SK-N-SH (cell line): ENCODE results near the gene TRAF4. TPM values are rescaled to one million over a fixed set of nuclear protein-coding genes. Genes with fewer than 3 reads are reported as not detected.

ENCODE experiments used
- CTCF ChIA-PET: fragments of 300-600, 350-600 bp; formaldehyde crosslinking; extraction: SDS; loops from one replicate; lab custom pipeline; 2021; lab: Yijun Ruan, JAX
- POLR2A ChIA-PET: fragments of 350-600 bp; sonication (Branson Sonifier 250); formaldehyde crosslinking; extraction: SDS; loops from one replicate; lab custom pipeline; 2020; ENCODE audit warnings: antibody characterized with exemption, inconsistent platforms; lab: Yijun Ruan, JAX
- DNase-seq: peaks from one replicate; pipeline ENCODE4 v3.0.0; 2012
- H2AFZ ChIP-seq: fragments of 200-600 bp; sonication (generic); 2 replicates; pipeline ENCODE4 v1.8.1; 2016; ENCODE audit warnings: antibody characterized with exemption, mild to moderate bottlenecking, low read depth
- H3F3A ChIP-seq: fragments of 200-600 bp; sonication (generic); replicated peaks from 2 replicates; pipeline ENCODE3; 2016; ENCODE audit warnings: antibody characterized with exemption, mild to moderate bottlenecking; ENCODE audit not compliant: insufficient read depth
- H3K27ac ChIP-seq, 2 experiments: fragments of 200-500 bp in 1 of 2; fragments of 200-600 bp in 1 of 2; sonication (Bioruptor generic) in 1 of 2; sonication (generic), shearing (Covaris generic) in 1 of 2; 2 replicates each; pipeline versions ENCODE4 v1.5.1 to v1.6.1; 2014 to 2016; ENCODE audit warnings: low read depth in 2 of 2, inconsistent platforms in 1 of 2, low read length in 1 of 2, mild to moderate bottlenecking in 1 of 2, mixed read lengths in 1 of 2
- H3K27me3 ChIP-seq: fragments of 200-600 bp; sonication (generic), shearing (Covaris generic); 2 replicates; pipeline ENCODE4 v1.6.1; 2016; ENCODE audit warnings: mixed run types; ENCODE audit not compliant: insufficient read depth
- H3K36me3 ChIP-seq, 2 experiments: fragments of 200-500 bp in 1 of 2; fragments of 200-600 bp in 1 of 2; sonication (Bioruptor generic) in 1 of 2; sonication (generic) in 1 of 2; replicated peaks in 1 of 2; 2 replicates each; pipeline versions ENCODE3 to v1.5.1; 2014 to 2016; ENCODE audit warnings: low read length in 1 of 2, mild to moderate bottlenecking in 1 of 2; ENCODE audit not compliant: insufficient read depth in 2 of 2, control insufficient read depth in 1 of 2
- H3K4me1 ChIP-seq, 2 experiments: fragments of 200-500 bp in 1 of 2; fragments of 200-600 bp in 1 of 2; sonication (Bioruptor generic) in 1 of 2; sonication (generic), shearing (Covaris generic) in 1 of 2; 2 replicates each; pipeline versions ENCODE4 v1.5.1 to v1.6.1; 2014 to 2016; ENCODE audit warnings: low read depth in 1 of 2, low read length in 1 of 2, mixed run types in 1 of 2; ENCODE audit not compliant: insufficient read depth in 2 of 2, control insufficient read depth in 1 of 2
- H3K4me2 ChIP-seq: fragments of 200-600 bp; sonication (generic), shearing (Covaris generic); 2 replicates; pipeline ENCODE4 v1.6.1; 2017; ENCODE audit warnings: mixed run types
- H3K4me3 ChIP-seq, 2 experiments: fragments of 200-500 bp in 1 of 2; fragments of 200-600 bp in 1 of 2; sonication (Bioruptor generic) in 1 of 2; sonication (generic), shearing (Covaris generic) in 1 of 2; 2 replicates each; pipeline versions ENCODE4 v1.5.1 to v1.8.1; 2014 to 2016; ENCODE audit warnings: low read depth in 2 of 2, inconsistent platforms in 1 of 2, low read length in 1 of 2, mild to moderate bottlenecking in 1 of 2, mixed read lengths in 1 of 2, moderate library complexity in 1 of 2
- H3K79me2 ChIP-seq: fragments of 200-600 bp; sonication (generic); 2 replicates; pipeline ENCODE4 v1.8.1; 2017; ENCODE audit warnings: mild to moderate bottlenecking; ENCODE audit not compliant: insufficient read depth
- H3K9ac ChIP-seq: fragments of 200-600 bp; sonication (generic); 2 replicates; pipeline ENCODE4 v1.6.1; 2017; ENCODE audit warnings: mixed run types
- H3K9me2 ChIP-seq: fragments of 200-600 bp; sonication (generic); 2 replicates; pipeline ENCODE4 v1.6.1; 2017; ENCODE audit warnings: mixed run types
- H3K9me3 ChIP-seq: fragments of 200-600 bp; sonication (generic); 2 replicates; pipeline ENCODE4 v1.6.1; 2017; ENCODE audit warnings: mixed run types, mild to moderate bottlenecking, moderate library complexity
- H4K20me1 ChIP-seq: fragments of 200-600 bp; sonication (generic); 2 replicates; pipeline ENCODE4 v1.6.1; 2017; ENCODE audit warnings: mild to moderate bottlenecking, mixed run types; ENCODE audit not compliant: insufficient read depth
- EP300 ChIP-seq, 2 experiments: IDR thresholded peaks; 2 replicates each; pipeline versions ENCODE4 v1.4.0 to v1.6.1; 2012; ENCODE audit warnings: borderline replicate concordance in 1 of 2, low read depth in 1 of 2, low read length in 1 of 2
- MAX ChIP-seq: IDR thresholded peaks from 2 replicates; pipeline ENCODE4 v1.4.0; 2012; ENCODE audit warnings: low read depth
- MEF2A ChIP-seq: IDR thresholded peaks from 2 replicates; pipeline ENCODE4 v1.4.0; 2012; ENCODE audit warnings: low read depth, borderline replicate concordance
- PBX3 ChIP-seq: IDR thresholded peaks from 2 replicates; pipeline ENCODE4; 2012
- POLR2AphosphoS5 ChIP-seq: IDR thresholded peaks from 2 replicates; pipeline ENCODE4 v1.6.1; 2012; ENCODE audit warnings: low read depth, low read length
- RAD21 ChIP-seq: IDR thresholded peaks from 2 replicates; pipeline ENCODE4 v1.6.1; 2012; ENCODE audit warnings: mild to moderate bottlenecking, low read length
- RFX5 ChIP-seq: IDR thresholded peaks from 2 replicates; pipeline ENCODE4 v1.6.1; 2012; ENCODE audit warnings: mild to moderate bottlenecking, improper control_type of control experiment, low read length
- TCF12 ChIP-seq: IDR thresholded peaks from 2 replicates; pipeline ENCODE4 v1.4.0; 2012
- TEAD4 ChIP-seq: IDR thresholded peaks from 2 replicates; pipeline ENCODE4 v1.4.0; 2012; ENCODE audit warnings: mild to moderate bottlenecking, borderline replicate concordance; ENCODE audit not compliant: insufficient read depth
- USF2 ChIP-seq: fragments of 150-350 bp; IDR thresholded peaks from 2 replicates; pipeline ENCODE4 v1.6.1; 2017; ENCODE audit warnings: antibody characterized with exemption, low read length, low read depth, borderline replicate concordance
- YY1 ChIP-seq: IDR thresholded peaks from 2 replicates; pipeline ENCODE4 v1.4.0; 2012; ENCODE audit warnings: low read depth, mild to moderate bottlenecking
- WGBS: methylation state at CpG from one replicate; pipeline ENCODE4 v1.1.6; 2017; ENCODE audit warnings: low lambda C conversion rate; 5-methylcytosine and 5-hydroxymethylcytosine counted together
- polyA plus RNA-seq, 3 experiments: library from polyadenylated mRNA; depleted of rRNA; stranded (reverse); fragments of >200 nt; gene quantifications; 2 replicates each; pipeline ENCODE4 v1.2.3, GENCODE V29; 2012

TRAF4 gene
- polyA plus RNA-seq, 1 of the 3 experiments (the other 2 are of a cell fraction) = 95.7 TPM

- peaks cover 16 to 47% of the 10 kb centered on the region in 2 experiments for H3K36me3 ChIP-seq
- WGBS = 94% methylated on average over 4 of the region's 14 CpGs
- H2AFZ ChIP-seq = no peak overlapping the region
- H3K9me3 ChIP-seq = no peaks in the 10 kb centered on the region
- H3K4me3 ChIP-seq = no peak overlapping the region
- POLR2A ChIA-PET = interaction anchor here (1.1 kb wide), 1 partner anchor 11 kb away, joined by 3 read pairs; no protein-coding TSS in a partner anchor
- no peak overlapping the region for H3K9ac ChIP-seq
- peaks cover 0 to 14% of the 10 kb centered on the region in 2 experiments; a peak in 1 of 4 replicates for H3K4me1 ChIP-seq
- peaks cover 17% of the 10 kb centered on the region for H3F3A ChIP-seq
- CTCF ChIA-PET = interaction anchor here (0.8 to 1.4 kb wide), 4 partner anchors 41 to 57 kb away, joined by 3 to 4 read pairs (median 3); no protein-coding TSS in a partner anchor
- H3K4me2 ChIP-seq = no peak overlapping the region
- H3K9me2 ChIP-seq = no peaks in the 10 kb centered on the region
- H3K79me2 ChIP-seq = peaks cover under 1% of the 10 kb centered on the region; the same call in 1 of the 2 replicates
- no peak for TF ChIP-seq RFX5
- TF ChIP-seq RAD21 = no peak
- no peak for TF ChIP-seq EP300 (IDR thresholded peaks at IDR 0.05; ENCODE audit: borderline replicate concordance in 1 of 2, low read depth in 1 of 2, low read length in 1 of 2)
- TF ChIP-seq, all 33 proteins: peak for 0
- no peak for DNase-seq
- no peaks in the 10 kb centered on the region for H4K20me1 ChIP-seq
- H3K27ac ChIP-seq = no peak overlapping the region
- H3K27me3 ChIP-seq = no peaks in the 10 kb centered on the region
These were observed 39.5 kb upstream of the TRAF4 start for GRCh38 chr17:28704219-28704858.

GRCh38 chr17:28705074-28705659, 38.6 kb upstream of the TRAF4 start:
- TF ChIP-seq PBX3 = no peak
- TF ChIP-seq RFX5 = no peak
- no peak for TF ChIP-seq TEAD4
- no peak for TF ChIP-seq USF2
- TF ChIP-seq TCF12 = no peak
- TF ChIP-seq MEF2A = no peak
- no peak for TF ChIP-seq RAD21
- no peak for TF ChIP-seq MAX
- TF ChIP-seq YY1 = no peak
- TF ChIP-seq POLR2AphosphoS5 = no peak; the same call in 1 of the 2 replicates
- Histone ChIP-seq H3K79me2 (peaks cover 9% of the 10 kb centered on the region; the same call in 1 of the 2 replicates), H3K36me3 (peaks cover 9 to 39% of the 10 kb centered on the region in 2 experiments), H3K9me2 (no peaks in the 10 kb centered on the region), H3K9me3 (no peaks in the 10 kb centered on the region), H3K9ac (no peak overlapping the region), H3K27me3 (no peaks in the 10 kb centered on the region), H3K4me1 (peaks cover 0 to 14% of the 10 kb centered on the region in 2 experiments; a peak in 2 of 4 replicates), H3K4me2 (no peak overlapping the region), H3K4me3 (no peak overlapping the region), H2AFZ (no peak overlapping the region), H3F3A (peaks cover 24% of the 10 kb centered on the region), H3K27ac (no peak overlapping the region), H4K20me1 (no peaks in the 10 kb centered on the region)
- POLR2A ChIA-PET = no interaction called here
- DNase-seq = no peak
- CTCF ChIA-PET = interaction anchor here (1.1 to 3.1 kb wide), 5 partner anchors 20 to 58 kb away, joined by 3 to 17 read pairs (median 3); partner anchors contain the start of gene TLCD1
- 84% methylated on average over 4 of the region's 5 CpGs for WGBS
